Right lobe of liver (tissue), 6 donors: Measurements from ENCODE around the gene FRMPD4. TPM values are rescaled to one million over a fixed set of nuclear protein-coding genes. Genes with fewer than 3 reads are reported as not detected.

Source experiments
- ATAC-seq, 4 donors: fragments of 200-7000 bp; cut with Tn5 transposase; one replicate each; pipeline ENCODE4 v1.9.1; 2020; ENCODE audit warnings: mild to moderate bottlenecking in 4 of 4, moderate library complexity in 4 of 4
- DNase-seq, 3 donors: peaks; one replicate each; pipeline ENCODE4 v3.0.0-alpha.2; 2020
- H3K27ac ChIP-seq, 3 donors: fragments of 200-600 bp; one replicate each; pipeline ENCODE4 v1.8.0; 2022
- H3K27me3 ChIP-seq, 2 donors: fragments of 200-600 bp; one replicate each; pipeline ENCODE4 v1.8.0; 2022
- H3K36me3 ChIP-seq, 4 donors: fragments of 200-600 bp; sonication (generic) in 1 of 4; one replicate each; pipeline versions ENCODE4 v1.5.1 to v1.8.0; 2017 to 2022; ENCODE audit warnings: control low read depth in 1 of 4
- H3K4me1 ChIP-seq, 4 donors: fragments of 200-600 bp; sonication (generic) in 1 of 4; one replicate each; pipeline versions ENCODE4 v1.5.1 to v1.8.0; 2017 to 2022; ENCODE audit warnings: control low read depth in 1 of 4
- H3K4me3 ChIP-seq, 3 donors: fragments of 200-600 bp; one replicate each; pipeline ENCODE4 v1.8.0; 2022
- H3K9me3 ChIP-seq, 4 donors: fragments of 200-600 bp; sonication (generic) in 1 of 4; one replicate each; pipeline versions ENCODE4 v1.5.1 to v1.8.0; 2017 to 2022; ENCODE audit warnings: control low read depth in 1 of 4
- POLR2A ChIP-seq: fragments of 450-650 bp; IDR thresholded peaks from one replicate; pipeline ENCODE4 v1.6.1; 2017; ENCODE audit warnings: antibody characterized with exemption, mild to moderate bottlenecking
- WGBS: methylation state at CpG from one replicate; pipeline ENCODE4 v1.1.6; 2018; ENCODE audit warnings: low coverage, low lambda C conversion rate; ENCODE audit not compliant: insufficient coverage; ENCODE audit errors: missing lambda C conversion rate; 5-methylcytosine and 5-hydroxymethylcytosine counted together
- intact Hi-C, 2 donors: fragments of 100-400 bp; cut with DNase I; formaldehyde crosslinking; loops; one replicate each; pipeline versions ENCODE4 v1.11.2 to v1.14.1; 2022
- total RNA-seq, 6 experiments: library from RNA; depleted of rRNA in 2 of 6; stranded (reverse); fragments of >200 nt in 2 of 6; fragmentation: NEBNext Ultra II Directional in 3 of 6; extraction: Animal tissue kit (Norgen Biotek cat#: 25700) in 3 of 6; gene quantifications; one replicate each; pipeline versions ENCODE4 v1.1.0 to v1.2.4, GENCODE V29; 2016 to 2023
- TF ChIP-seq, protein P1 (sequence below), 4 donors: fragments of 200-600 bp in 3 of 4; fragments of 450-650 bp in 1 of 4; IDR thresholded peaks; one replicate each; pipeline versions ENCODE4 v1.5.1 to v1.8.0; 2016 to 2022; ENCODE audit warnings: antibody characterized with exemption in 4 of 4, mild to moderate bottlenecking in 2 of 4
- donor health status: DM: no; HTN: yes; CAD: no.
- donor health status: DM: no; HTN: no; CAD: no.
- donor health status: DM: no; HTN: no; CAD: no.
- donor health status: DM: no; HTN: yes; CAD: no.
- donor health status: DM: no; HTN: yes; CAD: no.

FRMPD4 gene
- total RNA-seq, 6 experiments from 2014 or later, result 0.05 to 0.12 (median 0.06) TPM; not detected in 3

DNA sequence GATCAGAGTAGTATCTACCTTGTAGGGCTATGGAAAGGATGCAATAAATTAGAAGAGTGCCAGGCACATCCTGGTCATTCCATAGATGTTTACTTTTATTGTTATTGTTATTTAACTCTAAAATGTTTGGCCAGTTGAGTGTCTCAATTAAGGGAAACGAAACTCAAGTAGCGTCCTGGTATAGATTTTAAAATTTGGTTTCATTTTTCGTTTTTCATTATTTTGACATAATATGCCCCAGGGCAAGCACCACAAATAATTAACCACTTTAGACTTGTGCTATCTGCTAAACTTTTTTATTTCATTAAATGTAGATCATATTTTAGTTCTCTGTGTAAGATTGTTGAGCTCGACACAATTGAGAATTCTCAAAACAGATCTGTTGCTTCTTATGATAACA lies 473.2 kb downstream of the FRMPD4 start:
- H3K27me3 ChIP-seq, result no peaks in the 10 kb centered on the region
- DNase-seq (no peak), ATAC-seq (no peak)
- no peaks in the 10 kb centered on the region for H3K4me1 ChIP-seq
- no peaks in the 10 kb centered on the region for H3K36me3 ChIP-seq
- TF ChIP-seq, protein P1, sequence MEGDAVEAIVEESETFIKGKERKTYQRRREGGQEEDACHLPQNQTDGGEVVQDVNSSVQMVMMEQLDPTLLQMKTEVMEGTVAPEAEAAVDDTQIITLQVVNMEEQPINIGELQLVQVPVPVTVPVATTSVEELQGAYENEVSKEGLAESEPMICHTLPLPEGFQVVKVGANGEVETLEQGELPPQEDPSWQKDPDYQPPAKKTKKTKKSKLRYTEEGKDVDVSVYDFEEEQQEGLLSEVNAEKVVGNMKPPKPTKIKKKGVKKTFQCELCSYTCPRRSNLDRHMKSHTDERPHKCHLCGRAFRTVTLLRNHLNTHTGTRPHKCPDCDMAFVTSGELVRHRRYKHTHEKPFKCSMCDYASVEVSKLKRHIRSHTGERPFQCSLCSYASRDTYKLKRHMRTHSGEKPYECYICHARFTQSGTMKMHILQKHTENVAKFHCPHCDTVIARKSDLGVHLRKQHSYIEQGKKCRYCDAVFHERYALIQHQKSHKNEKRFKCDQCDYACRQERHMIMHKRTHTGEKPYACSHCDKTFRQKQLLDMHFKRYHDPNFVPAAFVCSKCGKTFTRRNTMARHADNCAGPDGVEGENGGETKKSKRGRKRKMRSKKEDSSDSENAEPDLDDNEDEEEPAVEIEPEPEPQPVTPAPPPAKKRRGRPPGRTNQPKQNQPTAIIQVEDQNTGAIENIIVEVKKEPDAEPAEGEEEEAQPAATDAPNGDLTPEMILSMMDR (IDR thresholded peaks at IDR 0.05), result no peak
- no peak for TF ChIP-seq POLR2A
- H3K9me3 ChIP-seq, result no peaks in the 10 kb centered on the region
- WGBS, result 54% methylated on average over 4 of the region's 4 CpGs
- H3K27ac ChIP-seq, result no peak overlapping the region
- intact Hi-C loops, result no loop called here
- H3K4me3 ChIP-seq, result no peak overlapping the region

DNA sequence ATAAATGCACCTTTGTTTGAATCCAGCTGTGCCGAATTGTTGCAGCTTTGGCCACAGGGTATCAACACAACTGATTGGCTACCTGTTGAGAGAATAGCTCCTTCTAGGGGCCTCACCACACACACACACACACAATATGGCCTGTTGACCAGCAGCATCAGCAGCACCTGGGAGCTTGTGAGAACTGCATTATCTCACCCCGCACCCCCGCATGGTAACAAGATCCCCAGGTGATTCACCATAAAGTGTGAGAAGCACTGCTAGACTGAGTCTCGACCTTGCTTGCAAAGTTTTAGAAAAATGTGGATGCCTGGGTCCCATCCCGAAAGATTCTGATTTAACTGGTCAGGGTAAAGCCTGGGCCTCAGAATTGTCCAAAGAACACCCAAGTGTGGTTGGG lies 476.0 kb downstream of the FRMPD4 start:
- no peak for DNase-seq
- Histone ChIP-seq H3K4me3 (no peak overlapping the region), H3K27me3 (no peaks in the 10 kb centered on the region), H3K36me3 (no peaks in the 10 kb centered on the region), H3K27ac (no peak overlapping the region), H3K9me3 (no peaks in the 10 kb centered on the region), H3K4me1 (no peaks in the 10 kb centered on the region)
- ATAC-seq, result no peak
- no peak for TF ChIP-seq POLR2A
- TF ChIP-seq, protein P1 (IDR thresholded peaks at IDR 0.05), result no peak
- WGBS, result 76% methylated on average over 4 of the region's 5 CpGs
- intact Hi-C loops, result no loop called here

DNA sequence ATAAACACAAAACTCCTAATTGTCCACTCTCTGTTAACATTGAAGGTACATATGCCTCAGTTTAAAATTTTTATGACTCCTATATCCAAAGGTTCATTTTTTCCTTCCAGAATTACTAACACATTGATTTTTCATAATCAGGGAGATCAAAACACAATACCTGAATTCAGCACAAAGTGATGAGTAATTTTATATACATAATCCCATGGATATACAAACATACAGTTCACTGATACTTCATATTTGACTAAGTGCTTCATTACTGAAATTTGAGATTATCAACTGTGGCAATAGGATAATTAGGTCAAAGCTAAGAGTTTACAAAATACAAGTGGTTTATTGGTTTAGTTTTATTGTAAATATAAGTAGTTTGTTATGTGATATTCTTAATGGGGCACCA lies 476.8 kb downstream of the FRMPD4 start:
- H3K27ac ChIP-seq, result no peak overlapping the region
- no peaks in the 10 kb centered on the region for H3K9me3 ChIP-seq
- no peaks in the 10 kb centered on the region for H3K36me3 ChIP-seq
- H3K4me1 ChIP-seq, result no peaks in the 10 kb centered on the region
- DNase-seq, result no peak
- no peak for ATAC-seq
- H3K27me3 ChIP-seq, result no peaks in the 10 kb centered on the region
- intact Hi-C loops, result no loop called here
- H3K4me3 ChIP-seq, result no peak overlapping the region
- TF ChIP-seq, protein P1 (IDR thresholded peaks at IDR 0.05), result no peak
- no peak for TF ChIP-seq POLR2A

DNA sequence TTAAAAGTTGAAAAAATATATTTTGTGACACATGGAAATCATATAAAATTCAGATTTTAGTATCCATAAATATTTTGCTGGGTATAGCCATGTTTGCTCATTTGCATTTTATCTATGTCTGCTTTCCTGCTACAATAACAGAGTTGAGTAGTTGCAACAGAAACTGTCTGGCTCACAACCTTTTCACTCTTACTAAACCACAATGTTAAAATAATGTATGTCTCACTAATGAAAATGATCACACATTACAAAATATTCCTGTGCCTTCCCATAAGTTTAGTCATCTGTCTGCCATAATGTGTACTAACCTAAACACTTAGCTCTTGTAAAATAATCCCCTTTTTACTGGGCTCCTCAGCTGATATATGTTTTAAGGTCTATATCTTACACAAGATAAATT lies 479.0 kb downstream of the FRMPD4 start:
- Histone ChIP-seq H3K9me3 (no peaks in the 10 kb centered on the region), H3K36me3 (no peaks in the 10 kb centered on the region), H3K27ac (no peak overlapping the region), H3K4me1 (no peaks in the 10 kb centered on the region), H3K27me3 (no peaks in the 10 kb centered on the region), H3K4me3 (no peak overlapping the region)
- intact Hi-C loops, result no loop called here
- ATAC-seq (no peak), DNase-seq (no peak)
- TF ChIP-seq POLR2A, result no peak
- TF ChIP-seq, protein P1 (IDR thresholded peaks at IDR 0.05), result no peak

DNA sequence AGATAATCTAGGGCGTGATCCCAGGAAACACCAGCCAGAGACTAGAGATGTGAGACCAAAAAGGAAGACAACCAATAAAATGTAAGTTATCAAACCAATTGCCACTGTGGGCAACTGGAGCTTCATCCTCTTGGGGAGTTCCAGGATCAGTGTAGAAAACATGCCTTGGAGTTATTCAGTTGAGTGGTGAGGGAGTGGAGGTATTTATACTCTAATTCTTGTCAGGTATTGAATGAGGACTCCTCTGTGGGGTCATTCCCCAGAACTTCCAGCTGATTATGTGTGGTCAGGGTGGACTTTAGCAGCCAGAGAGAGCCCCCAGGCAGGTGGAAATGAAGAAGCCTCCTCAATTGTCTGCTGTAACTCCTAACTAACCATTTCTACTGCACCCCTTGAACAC lies 509.0 kb downstream of the FRMPD4 start:
- ATAC-seq, result no peak
- TF ChIP-seq, protein P1 (IDR thresholded peaks at IDR 0.05), result no peak
- TF ChIP-seq POLR2A, result no peak
- DNase-seq, result no peak
- no peak overlapping the region for H3K27ac ChIP-seq
- no peaks in the 10 kb centered on the region for H3K4me1 ChIP-seq
- no peaks in the 10 kb centered on the region for H3K36me3 ChIP-seq
- intact Hi-C loops, result no loop called here
- peaks cover 0 to 4% of the 10 kb centered on the region in 2 donors for H3K27me3 ChIP-seq
- no peak overlapping the region for H3K4me3 ChIP-seq
- WGBS, result 13% methylated on average over 1 of the region's 1 CpG
- H3K9me3 ChIP-seq, result no peaks in the 10 kb centered on the region
